ENCODE data around the gene CNOT10.
"Not testable (repeated sequence)": the region's sequence is repeated elsewhere in the genome, so short reads cannot be mapped to it uniquely, and the experiment has no call there.

CNOT10 gene, protein sequence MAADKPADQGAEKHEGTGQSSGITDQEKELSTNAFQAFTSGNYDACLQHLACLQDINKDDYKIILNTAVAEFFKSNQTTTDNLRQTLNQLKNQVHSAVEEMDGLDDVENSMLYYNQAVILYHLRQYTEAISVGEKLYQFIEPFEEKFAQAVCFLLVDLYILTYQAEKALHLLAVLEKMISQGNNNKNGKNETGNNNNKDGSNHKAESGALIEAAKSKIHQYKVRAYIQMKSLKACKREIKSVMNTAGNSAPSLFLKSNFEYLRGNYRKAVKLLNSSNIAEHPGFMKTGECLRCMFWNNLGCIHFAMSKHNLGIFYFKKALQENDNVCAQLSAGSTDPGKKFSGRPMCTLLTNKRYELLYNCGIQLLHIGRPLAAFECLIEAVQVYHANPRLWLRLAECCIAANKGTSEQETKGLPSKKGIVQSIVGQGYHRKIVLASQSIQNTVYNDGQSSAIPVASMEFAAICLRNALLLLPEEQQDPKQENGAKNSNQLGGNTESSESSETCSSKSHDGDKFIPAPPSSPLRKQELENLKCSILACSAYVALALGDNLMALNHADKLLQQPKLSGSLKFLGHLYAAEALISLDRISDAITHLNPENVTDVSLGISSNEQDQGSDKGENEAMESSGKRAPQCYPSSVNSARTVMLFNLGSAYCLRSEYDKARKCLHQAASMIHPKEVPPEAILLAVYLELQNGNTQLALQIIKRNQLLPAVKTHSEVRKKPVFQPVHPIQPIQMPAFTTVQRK

GRCh38 chr3:32684800-32685542 is at the start of gene CNOT10:
CNOT10 (plus strand) TSS chr3:32685188; CDS start chr3:32685461, 273 bp downstream.
- peak; percentile 95 for DNase-seq

GRCh38 chr3:32640939-32641338 is 44.0 kb upstream of the CNOT10 start:
- no peak for DNase-seq

DNA sequence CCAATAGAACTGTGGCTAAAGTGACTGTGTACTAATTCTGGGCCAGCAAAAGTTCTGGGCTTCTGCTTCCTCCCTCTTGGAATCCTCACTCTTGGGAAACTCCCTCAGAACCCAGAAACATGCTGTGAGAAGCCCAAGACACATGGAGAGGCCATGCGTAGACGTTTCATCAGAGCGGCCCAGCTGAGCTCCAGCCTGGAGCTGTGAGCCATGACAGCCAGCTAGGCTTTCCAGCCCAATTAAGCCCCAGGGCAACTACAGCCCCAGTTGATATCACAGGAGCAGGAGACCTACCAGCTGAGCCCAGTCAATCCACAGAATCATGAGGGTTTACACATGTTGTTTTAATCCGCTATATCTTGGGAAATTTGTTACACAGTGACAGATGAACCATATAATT is 43.6 kb upstream of the CNOT10 start:
- DNase-seq = peak; percentile 57

DNA sequence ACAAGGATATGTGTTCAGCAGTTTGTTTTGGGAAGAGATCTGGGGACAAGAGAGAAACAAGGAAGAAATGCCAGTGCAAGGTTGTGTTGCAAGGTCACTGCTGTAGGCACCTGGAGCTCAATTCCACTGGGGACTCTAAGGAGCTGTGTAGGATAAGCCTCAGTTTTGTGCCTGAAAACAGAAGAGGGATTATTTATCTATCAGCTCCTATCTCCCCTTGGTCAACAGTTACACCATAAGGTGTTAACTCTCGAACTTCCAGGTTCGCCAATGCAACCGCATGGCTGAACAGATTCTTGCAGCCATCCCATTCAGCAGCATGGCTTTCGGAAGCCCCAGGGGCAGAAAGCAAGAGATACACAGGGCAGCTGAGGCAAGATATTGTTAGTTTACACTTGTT is 41.6 kb upstream of the CNOT10 start:
- DNase-seq = no peak

- no peak for DNase-seq
Observed at GRCh38 chr3:32643816-32644215, 41.2 kb upstream of the CNOT10 start.

DNA sequence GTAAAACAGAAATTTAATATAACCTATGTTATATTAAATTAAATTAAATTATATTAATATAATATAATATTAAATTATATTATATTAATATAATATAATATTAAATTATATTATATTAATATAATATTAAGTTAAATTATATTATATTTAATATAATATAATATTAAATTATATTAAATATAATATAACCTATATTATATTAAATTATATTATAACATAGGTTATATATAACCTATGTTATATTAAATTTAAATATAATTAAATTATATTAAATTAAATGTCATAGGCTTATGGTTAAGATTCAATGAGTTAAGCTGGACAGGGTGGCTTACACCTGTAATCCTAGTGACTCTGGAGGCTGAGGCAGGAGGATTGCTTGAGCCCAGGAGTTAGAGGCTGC is 40.6 kb upstream of the CNOT10 start:
- no peak for DNase-seq

DNA sequence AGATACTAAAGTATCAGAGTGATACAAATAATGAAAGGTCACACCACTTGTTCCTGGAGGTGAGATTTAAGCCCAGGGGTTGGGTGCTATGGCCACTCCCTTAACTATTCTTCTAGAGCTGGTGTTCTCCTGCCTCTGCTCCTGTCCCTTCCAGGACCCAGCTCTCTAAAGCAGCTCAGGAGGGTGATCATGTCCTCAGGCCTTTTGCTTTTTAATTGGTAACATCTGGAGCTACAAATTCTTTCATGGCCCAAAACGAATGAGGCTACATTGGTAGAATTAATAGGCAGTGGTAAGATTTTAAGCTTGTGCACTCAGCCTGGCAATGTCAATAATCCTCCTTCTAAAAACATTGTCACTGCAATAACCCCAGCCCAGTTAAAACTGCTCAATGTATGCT is 38.2 kb upstream of the CNOT10 start:
- no peak for DNase-seq

DNA sequence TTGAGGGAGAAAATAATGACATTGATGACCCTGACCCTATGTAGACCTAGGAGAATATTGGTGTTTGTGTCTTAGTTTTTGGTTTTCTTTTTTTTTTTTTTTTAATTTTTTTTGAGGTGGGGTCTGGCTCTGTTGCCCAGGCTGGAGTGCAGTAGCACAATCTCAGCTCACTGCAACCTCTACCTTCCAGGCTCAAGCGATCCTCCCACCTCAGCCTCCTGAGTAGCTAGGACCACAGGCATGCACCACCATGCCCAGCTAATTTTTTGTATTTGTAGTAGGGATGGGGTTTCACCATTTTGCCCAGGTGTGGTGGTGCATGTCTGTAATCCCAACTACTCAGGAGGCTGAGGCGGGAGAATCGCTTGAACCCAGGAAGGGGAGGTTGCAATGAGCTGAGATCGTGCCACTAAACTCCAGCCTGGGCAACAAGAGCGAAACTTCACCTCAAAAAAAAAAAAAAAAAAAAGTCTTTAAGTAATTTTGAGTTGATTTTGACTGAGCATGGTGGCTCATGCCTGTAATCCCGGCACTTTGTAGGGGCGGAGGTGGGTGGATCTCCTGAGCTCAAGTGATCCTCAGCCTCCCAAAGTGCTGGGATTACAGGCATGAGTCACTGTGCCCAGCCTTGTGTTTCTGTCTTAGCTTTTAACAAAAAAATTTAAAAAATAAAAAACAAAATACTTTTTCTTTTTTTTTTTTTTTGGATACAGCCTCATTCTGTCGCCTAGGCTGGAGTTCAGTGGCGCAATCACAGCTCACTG is 32.5 kb upstream of the CNOT10 start:
- not testable (repeated sequence) for DNase-seq

DNA sequence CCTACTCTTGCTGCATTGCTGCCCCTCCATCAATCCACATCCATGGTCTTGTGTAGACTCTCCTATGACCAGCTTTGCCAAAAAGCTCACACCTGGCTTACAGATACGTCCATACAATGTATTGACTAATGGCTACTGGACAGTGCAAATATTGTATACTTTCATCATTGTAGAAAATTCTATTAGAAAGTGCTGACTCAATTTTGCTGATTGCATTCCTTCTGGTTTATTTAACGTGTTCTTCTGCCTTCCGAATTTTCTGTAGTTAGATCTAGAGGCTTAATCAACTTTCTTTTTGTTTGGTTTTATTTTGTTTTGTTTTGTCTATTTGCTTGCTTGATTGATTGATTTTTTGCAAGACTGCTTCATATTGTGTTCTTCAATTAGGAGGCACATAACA is 29.8 kb upstream of the CNOT10 start:
- DNase-seq = no peak

- no peak for DNase-seq
Observed at GRCh38 chr3:32660634-32661033, 24.4 kb upstream of the CNOT10 start.

- no peak for DNase-seq
Observed at GRCh38 chr3:32662647-32663046, 22.3 kb upstream of the CNOT10 start.

DNA sequence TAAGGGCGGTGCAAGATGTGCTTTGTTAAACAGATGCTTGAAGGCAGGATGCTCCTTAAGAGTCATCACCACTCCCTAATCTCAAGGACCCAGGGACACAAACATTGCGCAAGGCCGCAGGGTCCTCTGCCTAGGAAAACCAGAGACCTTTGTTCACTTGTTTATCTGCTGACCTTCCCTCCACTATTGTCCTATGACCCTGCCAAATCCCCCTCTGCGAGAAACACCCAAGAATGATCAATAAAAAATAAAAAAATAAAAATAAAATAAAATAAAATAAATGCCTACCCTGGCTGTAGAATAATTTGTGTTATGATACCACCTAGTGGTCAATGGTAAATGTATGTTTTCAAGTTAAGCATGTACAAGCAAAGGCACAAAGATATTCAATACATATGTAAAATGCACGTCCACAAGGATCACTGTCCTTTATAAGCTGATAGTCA is 20.3 kb upstream of the CNOT10 start:
- not testable (repeated sequence) for DNase-seq

DNA sequence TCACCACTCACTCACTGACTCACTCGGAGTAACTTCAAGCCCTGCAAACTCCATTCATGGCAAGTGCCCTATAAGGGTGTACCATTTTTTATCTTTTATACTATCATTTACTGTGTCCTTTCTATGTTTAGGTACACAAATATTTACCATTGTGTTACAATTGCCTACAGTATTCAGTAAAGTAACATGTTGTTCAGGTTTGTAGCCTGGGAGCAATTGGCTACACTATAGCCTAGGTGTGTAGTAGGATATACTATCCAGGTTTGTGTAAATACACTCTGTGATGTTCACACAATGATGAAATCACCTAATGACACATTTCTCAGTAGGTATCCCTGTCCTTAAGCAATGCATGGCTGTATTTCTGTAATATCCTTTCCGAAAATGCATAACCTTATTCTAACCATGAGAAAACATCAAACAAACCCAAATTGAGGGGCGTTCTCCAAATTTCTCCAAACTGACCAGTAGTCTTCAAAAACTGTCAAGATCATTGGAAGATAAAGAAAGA is 17.9 kb upstream of the CNOT10 start:
- no peak for DNase-seq

DNA sequence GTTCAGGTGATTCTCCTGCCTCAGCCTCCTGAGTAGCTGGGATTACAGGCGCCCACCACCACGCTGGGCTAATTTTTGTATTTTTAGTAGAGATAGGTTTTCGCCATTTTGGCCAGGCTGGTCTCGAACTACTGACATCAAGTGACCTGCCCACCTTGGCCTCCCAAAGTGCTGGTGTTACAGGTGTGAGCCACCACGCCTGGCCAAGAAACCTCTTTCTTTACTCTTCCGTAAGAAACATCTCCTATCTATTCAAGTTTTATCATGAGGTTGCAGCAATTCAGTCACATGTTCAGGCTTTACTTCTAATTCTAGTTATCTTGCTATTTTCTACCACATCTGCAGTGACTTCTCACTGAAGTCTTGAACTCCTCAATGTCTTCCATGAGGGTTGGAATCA is 15.8 kb upstream of the CNOT10 start:
- DNase-seq = not testable (repeated sequence)

DNA sequence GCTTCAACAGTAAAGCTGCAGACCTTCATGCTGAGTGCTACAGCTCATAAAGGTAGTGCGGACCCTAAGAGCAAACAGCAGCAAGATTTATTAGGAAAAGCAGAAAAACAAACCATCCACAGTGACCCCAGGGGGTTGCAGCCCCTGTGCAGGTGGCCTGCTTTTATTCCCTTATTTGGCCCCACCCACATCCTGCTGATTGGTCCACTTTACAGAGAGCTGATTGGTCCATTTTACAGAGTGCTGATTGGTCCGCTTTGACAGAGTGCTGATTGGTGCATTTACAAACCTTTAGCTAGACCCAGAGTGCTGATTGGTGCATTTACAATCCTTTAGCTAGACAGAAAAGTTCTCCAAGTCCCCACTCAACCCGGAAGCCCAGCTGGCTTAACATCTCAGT is 11.3 kb upstream of the CNOT10 start:
- DNase-seq = not testable (repeated sequence)

- no peak for DNase-seq
Observed at GRCh38 chr3:32675164-32675563, 9.8 kb upstream of the CNOT10 start.

GRCh38 chr3:32675650-32676049 is 9.3 kb upstream of the CNOT10 start:
- DNase-seq = no peak

DNA sequence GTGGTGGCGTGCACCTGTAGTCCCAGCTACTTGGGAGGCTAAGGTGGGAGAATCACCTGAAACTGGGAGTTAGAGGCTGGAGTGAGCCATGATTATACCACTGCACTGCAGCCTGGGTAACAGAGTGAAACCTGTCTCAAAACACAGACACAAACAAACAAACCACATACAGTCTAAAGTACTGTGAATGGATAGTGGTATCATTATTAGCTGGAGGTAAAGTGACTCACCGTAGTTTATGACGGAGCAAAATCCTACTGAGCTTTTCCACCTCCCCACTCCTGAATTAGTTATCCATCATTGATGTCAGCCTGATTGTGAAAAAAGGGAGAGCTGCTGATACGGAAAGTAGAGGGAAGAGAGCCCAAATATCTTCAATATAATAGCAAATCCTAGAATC is 3.2 kb upstream of the CNOT10 start:
- DNase-seq = no peak

- no peak for DNase-seq
Observed at GRCh38 chr3:32684029-32684799, 774 bp upstream of the CNOT10 start.

DNA sequence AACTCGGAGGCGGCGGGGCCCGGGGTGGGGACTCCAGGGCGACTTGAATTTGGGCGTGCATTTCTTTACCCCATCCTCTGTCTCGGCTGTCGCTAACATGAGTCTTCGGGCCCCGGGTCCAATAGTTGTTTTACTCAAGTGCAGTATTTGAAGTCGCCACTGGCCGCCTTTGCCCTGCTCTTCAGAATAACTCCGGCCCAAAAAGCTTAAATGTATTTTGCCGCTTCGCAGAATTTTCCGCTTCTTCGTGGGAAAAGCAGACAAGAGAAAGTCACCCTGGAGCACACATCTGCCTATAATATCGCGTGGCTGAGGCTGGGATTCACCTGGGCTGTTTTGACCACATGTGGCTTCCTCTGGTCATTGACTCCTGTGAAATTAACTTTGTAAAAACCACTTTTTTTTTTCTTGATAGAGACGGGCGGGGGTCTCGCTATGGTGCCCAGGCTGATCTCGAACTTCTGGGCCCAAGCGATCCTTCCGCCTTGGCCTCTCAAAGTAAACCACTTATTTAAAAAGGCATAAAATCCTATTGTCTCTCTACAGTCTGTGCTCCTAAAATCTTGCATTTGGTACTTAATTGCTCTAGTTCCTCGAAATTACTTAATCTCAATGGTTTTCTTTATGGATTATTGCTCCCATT is 676 bp downstream of the CNOT10 start:
- DNase-seq = no peak

GRCh38 chr3:32686713-32687112 is 1.7 kb downstream of the CNOT10 start:
- DNase-seq = no peak

Measured in retina (tissue), 1 donor.